ENCODE results near the gene HSDL2. TPM values are rescaled to one million over a fixed set of nuclear protein-coding genes. Genes with fewer than 3 reads are reported as not detected.

HSDL2 gene
- total RNA-seq, 4 donors from 2014 or later: 72.9 to 112 (median 101) TPM

DNA sequence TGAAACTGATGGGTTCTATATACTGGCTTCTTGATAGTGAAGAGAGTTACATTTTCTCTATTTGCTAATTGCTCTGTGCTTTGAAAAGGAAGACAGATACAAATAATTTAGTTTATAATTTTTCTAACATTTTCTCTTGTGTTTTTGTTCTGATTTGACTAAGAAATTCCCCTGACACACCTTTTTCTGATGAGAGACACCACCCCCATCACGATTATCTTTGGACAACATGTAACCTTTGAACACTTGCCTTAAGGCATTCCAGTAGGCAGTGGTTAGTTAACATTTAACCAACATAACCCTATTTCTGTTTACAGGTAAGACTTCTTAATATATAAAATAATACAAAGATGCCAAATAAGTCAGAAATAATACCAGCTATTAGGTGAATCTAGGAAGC is 42.4 kb upstream of the HSDL2 start:
- TF ChIP-seq, protein P1, sequence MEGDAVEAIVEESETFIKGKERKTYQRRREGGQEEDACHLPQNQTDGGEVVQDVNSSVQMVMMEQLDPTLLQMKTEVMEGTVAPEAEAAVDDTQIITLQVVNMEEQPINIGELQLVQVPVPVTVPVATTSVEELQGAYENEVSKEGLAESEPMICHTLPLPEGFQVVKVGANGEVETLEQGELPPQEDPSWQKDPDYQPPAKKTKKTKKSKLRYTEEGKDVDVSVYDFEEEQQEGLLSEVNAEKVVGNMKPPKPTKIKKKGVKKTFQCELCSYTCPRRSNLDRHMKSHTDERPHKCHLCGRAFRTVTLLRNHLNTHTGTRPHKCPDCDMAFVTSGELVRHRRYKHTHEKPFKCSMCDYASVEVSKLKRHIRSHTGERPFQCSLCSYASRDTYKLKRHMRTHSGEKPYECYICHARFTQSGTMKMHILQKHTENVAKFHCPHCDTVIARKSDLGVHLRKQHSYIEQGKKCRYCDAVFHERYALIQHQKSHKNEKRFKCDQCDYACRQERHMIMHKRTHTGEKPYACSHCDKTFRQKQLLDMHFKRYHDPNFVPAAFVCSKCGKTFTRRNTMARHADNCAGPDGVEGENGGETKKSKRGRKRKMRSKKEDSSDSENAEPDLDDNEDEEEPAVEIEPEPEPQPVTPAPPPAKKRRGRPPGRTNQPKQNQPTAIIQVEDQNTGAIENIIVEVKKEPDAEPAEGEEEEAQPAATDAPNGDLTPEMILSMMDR (IDR thresholded peaks at IDR 0.05; ENCODE audit: low read depth): no peak

DNA sequence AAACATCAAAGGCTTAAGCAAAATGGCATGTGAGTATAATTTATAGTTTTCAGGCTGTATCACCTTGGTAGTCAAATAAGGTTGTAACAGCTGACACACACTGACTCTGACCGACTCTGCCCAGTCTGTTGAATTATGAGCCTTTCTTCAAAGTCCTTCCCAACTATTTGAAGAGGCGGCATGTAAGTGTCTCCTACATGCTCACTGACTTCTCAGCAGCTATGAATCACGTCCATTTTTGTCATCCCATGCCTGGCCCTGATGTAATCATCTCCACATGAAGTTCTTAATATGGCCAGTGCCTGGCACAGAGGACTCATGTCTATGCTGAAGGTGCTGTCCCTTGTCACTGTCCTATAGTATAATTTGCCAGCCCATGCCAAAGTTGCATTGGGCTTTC is 41.3 kb upstream of the HSDL2 start:
- TF ChIP-seq, protein P1 (IDR thresholded peaks at IDR 0.05; ENCODE audit: low read depth): no peak

DNA sequence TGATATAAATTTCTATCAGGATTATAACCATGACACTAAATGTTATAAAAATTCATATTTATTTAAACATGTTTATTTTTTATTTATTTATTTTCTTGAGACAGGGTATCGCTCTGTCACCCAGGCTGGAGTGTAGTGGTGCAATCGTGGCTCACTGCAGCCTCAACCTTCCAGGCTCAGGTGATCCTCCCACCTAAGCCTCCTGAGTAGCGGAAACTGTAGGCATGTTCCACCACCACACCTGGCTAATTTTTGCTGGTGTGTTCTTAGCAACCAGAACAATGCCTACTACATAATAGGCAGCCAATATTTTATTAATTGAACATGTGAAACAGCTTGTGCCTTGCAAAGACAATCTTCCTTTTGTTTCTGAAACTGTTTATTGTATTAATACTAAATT is 40.0 kb upstream of the HSDL2 start:
- TF ChIP-seq, protein P1 (IDR thresholded peaks at IDR 0.05; ENCODE audit: low read depth): no peak

DNA sequence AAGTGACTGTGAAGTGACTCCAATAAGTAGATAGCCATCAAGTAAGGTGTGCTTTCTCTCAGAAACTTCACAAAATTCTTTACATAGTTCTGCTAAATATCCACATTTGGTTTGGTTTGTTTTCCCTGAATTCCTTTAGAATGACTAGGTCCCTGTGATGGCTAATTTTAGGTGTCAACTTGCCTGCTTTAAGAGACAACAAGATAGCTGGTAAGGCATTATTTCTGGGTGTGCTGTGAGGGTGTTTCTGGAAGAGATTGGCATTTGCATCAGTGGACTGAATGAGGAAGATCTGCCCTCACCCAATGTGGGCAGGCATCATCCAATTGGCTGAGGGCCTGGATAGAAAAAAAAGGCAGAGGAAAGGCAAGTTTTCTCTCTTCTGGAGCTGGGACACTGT is 38.2 kb upstream of the HSDL2 start:
- TF ChIP-seq, protein P1 (IDR thresholded peaks at IDR 0.05; ENCODE audit: low read depth): no peak

DNA sequence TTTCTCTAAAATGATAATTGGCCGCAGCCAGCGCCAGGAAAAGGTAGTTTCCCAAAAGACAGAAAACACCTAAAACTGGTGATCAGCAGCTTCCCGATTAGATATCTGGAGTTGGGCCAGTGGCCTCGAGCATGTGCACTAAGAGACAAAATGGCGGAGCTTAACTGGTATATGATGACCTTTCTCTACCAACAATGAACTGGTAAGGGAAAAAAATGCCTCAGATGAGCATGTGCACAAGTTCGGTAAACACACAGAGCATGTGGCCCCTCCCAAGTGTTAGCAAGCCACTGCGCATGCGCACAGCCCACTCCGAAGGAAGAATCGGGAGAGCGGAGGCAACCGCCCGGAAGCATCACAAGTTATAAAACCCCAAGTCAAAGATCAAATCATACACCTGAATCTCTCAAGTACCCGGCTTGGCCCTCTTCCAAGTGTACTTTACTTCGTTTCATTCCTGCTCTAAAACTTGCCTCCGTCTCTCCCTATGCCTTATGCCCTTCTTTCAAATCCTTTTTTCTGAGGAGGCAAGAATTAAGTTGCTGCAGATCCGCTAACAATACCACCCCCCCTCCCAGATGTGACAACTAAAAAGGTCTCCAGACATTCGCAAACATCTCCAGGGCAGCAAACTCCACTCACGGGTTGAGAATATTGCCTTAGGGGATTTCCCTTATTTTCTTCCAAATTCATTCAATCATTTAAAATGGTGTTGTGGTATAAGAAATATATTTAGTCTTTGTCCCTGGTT is 31.5 kb upstream of the HSDL2 start:
- TF ChIP-seq, protein P1 (IDR thresholded peaks at IDR 0.05; ENCODE audit: low read depth): no peak

DNA sequence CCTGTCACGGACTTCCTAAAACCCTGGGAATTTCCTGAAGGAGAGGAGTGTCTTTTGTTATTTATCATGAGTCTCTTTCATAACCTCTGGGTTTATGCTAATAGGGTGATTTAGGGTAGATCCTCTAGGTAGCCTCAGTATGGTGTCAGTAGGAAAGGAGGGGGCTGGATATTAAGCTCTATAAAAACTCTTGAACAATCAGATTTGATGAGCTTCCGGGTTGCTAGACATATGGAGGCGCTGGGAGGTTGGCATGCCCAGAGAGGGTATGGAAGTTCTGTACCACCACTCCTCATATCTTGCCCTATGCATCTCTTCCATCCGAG is 30.9 kb upstream of the HSDL2 start:
- TF ChIP-seq, protein P1 (IDR thresholded peaks at IDR 0.05; ENCODE audit: low read depth): no peak

DNA sequence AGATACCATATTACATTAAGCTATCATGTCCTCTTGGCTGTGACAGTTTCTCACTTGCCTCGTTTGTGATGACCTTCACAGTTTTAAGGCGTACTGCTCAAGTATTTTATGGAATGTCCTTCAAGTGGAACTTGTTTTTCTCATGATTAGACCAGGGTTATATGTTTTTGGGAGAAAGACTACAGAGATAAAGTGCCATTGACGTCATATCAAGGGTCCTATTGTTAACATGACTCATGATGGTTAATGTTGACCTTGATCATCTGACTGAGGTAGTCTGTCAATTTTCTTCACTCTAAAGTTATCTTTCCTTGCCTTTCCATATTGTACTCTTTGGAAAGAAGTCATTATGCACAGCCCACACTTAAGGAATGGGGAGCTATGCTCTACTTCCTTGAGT is 28.7 kb upstream of the HSDL2 start:
- TF ChIP-seq, protein P1 (IDR thresholded peaks at IDR 0.05; ENCODE audit: low read depth): no peak

All from subcutaneous adipose tissue (tissue), 4 donors.